ENCODE data around the gene RHBDL1.

GRCh38 chr16:661184-661821 is 14.2 kb upstream of the RHBDL1 start:
- no peak for TF ChIP-seq POLR2AphosphoS5 (IDR thresholded peaks at IDR 0.05; ENCODE audit: low read depth, low read length)
- no peak for TF ChIP-seq SIRT6 (IDR thresholded peaks at IDR 0.05; ENCODE audit: low read length)
- TF ChIP-seq CTCF (IDR thresholded peaks at IDR 0.05; ENCODE audit: control extremely low read depth in 1 of 3, insufficient read depth in 1 of 3, low read depth in 1 of 3, low read length in 3 of 3) = no peak
- TF ChIP-seq EP300 (IDR thresholded peaks at IDR 0.05; ENCODE audit: borderline replicate concordance in 1 of 2, low read depth in 2 of 2, low read length in 2 of 2) = no peak
- no peak for TF ChIP-seq CREB1 (IDR thresholded peaks at IDR 0.05)
- no peak for TF ChIP-seq TAF1 (IDR thresholded peaks at IDR 0.05; ENCODE audit: low read depth, low read length)
- TF ChIP-seq SUZ12 (IDR thresholded peaks at IDR 0.05; ENCODE audit: low read length) = no peak
- no peak for TF ChIP-seq EGR1 (IDR thresholded peaks at IDR 0.05; ENCODE audit: borderline replicate concordance, low read depth, low read length)
- no peak for TF ChIP-seq MAX (IDR thresholded peaks at IDR 0.05)
- TF ChIP-seq FOSL1 (IDR thresholded peaks at IDR 0.05; ENCODE audit: insufficient read depth, low read depth, low read length) = no peak
- TF ChIP-seq CTBP2 (IDR thresholded peaks at IDR 0.05; ENCODE audit: borderline replicate concordance, insufficient read depth, insufficient read length, low read length) = no peak
- TF ChIP-seq CBX5 (IDR thresholded peaks at IDR 0.05; ENCODE audit: low read depth, low read length) = no peak
